ENCODE data around the gene CTR9.

CTR9 gene

DNA sequence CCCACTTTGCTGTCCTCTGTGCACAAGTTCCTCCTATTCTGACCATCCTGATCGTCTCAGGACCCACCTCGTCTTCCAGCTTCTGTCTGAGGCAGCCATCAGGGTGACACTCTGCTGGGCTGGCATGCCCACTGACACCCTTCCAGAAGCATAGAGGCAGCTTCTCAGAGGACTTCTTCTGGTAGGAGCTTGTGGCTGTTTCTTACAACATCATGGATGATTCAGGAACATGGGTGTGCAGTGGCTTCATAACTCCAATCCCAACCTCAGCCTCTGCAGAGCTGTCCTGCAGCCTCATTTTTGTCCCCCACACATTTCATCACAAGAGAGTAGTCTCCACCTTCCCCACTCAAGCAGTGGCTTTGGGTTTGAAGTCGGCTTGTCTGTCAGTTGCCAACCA lies 20.9 kb upstream of the CTR9 start:
- no peaks in the 10 kb centered on the region for H3K79me2 ChIP-seq (ENCODE audit: low read length)
- peaks cover 11% of the 10 kb centered on the region for H3K27me3 ChIP-seq (ENCODE audit: low read depth, low read length)
- no peak overlapping the region for H3K9ac ChIP-seq (ENCODE audit: low read length)
- no peaks in the 10 kb centered on the region for H3K36me3 ChIP-seq (replicated peaks; ENCODE audit: low read depth, low read length)
- H4K20me1 ChIP-seq (ENCODE audit: insufficient read depth, low read length), result no peaks in the 10 kb centered on the region
- H2AFZ ChIP-seq (ENCODE audit: low read depth, low read length), result no peak overlapping the region
- peaks cover 7% of the 10 kb centered on the region for H3K4me1 ChIP-seq (ENCODE audit: low read length)
- no peak overlapping the region for H3K4me2 ChIP-seq (ENCODE audit: low read length)
- H3K9me3 ChIP-seq (ENCODE audit: insufficient read depth, low read length), result no peaks in the 10 kb centered on the region
- no peak overlapping the region for H3K4me3 ChIP-seq (ENCODE audit: low read length)
- TF ChIP-seq CTCF (IDR thresholded peaks at IDR 0.05; ENCODE audit: low read depth, low read length) (no peak), EZH2phosphoT487 (IDR thresholded peaks at IDR 0.05; ENCODE audit: low read depth) (no peak)
- H3K27ac ChIP-seq (ENCODE audit: low read length), result no peak overlapping the region

DNA sequence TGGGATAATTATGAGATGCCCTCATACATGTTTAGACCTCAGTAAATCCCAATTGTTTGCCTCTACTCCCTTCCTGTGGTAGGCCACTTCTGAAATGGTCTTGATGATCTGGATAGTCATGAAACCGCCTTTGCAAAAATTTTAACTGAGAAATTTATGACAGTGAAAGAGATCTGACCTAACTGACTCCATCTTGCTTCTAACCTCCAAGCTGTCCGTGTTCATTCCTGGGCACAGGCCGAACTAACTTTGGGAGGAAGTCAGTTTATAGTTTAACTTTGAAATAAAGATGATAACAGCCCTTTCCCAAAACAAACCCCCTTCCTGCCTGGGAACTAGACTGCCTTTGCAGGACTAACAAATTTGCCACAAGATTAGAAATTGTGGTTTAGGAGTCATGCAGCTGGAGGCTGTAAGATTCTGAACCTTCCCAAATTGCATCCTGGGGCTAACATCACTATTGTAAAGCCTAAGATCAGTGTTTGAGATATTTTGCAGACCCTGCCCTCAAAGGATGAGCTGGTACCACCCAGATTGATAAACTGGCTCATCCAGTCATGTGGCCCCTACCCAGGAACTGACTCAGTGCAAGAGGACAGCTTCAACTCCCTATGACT lies 19.9 kb upstream of the CTR9 start:
- Histone ChIP-seq H2AFZ (ENCODE audit: low read depth, low read length) (no peak overlapping the region), H3K4me2 (ENCODE audit: low read length) (no peak overlapping the region), H3K4me3 (ENCODE audit: low read length) (no peak overlapping the region), H3K9ac (ENCODE audit: low read length) (no peak overlapping the region), H3K27ac (ENCODE audit: low read length) (no peak overlapping the region), H3K4me1 (ENCODE audit: low read length) (peaks cover 6% of the 10 kb centered on the region), H3K9me3 (ENCODE audit: insufficient read depth, low read length) (no peaks in the 10 kb centered on the region), H4K20me1 (ENCODE audit: insufficient read depth, low read length) (no peaks in the 10 kb centered on the region), H3K27me3 (ENCODE audit: low read depth, low read length) (peaks cover 11% of the 10 kb centered on the region), H3K79me2 (ENCODE audit: low read length) (no peaks in the 10 kb centered on the region), H3K36me3 (replicated peaks; ENCODE audit: low read depth, low read length) (no peaks in the 10 kb centered on the region)
- TF ChIP-seq EZH2phosphoT487 (IDR thresholded peaks at IDR 0.05; ENCODE audit: low read depth) (no peak), CTCF (IDR thresholded peaks at IDR 0.05; ENCODE audit: low read depth, low read length) (no peak)

- Histone ChIP-seq H3K4me1 (ENCODE audit: low read length) (peaks cover 5% of the 10 kb centered on the region; the same call in 1 of the 2 replicates), H3K27ac (ENCODE audit: low read length) (no peak overlapping the region), H4K20me1 (ENCODE audit: insufficient read depth, low read length) (no peaks in the 10 kb centered on the region), H3K4me3 (ENCODE audit: low read length) (peak overlapping the region; percentile 75), H3K36me3 (replicated peaks; ENCODE audit: low read depth, low read length) (no peaks in the 10 kb centered on the region), H3K9ac (ENCODE audit: low read length) (peak overlapping the region; percentile 53), H2AFZ (ENCODE audit: low read depth, low read length) (peak overlapping the region; percentile 74), H3K79me2 (ENCODE audit: low read length) (no peaks in the 10 kb centered on the region), H3K4me2 (ENCODE audit: low read length) (peak overlapping the region; percentile 86), H3K27me3 (ENCODE audit: low read depth, low read length) (no peaks in the 10 kb centered on the region), H3K9me3 (ENCODE audit: insufficient read depth, low read length) (no peaks in the 10 kb centered on the region)
- TF ChIP-seq EZH2phosphoT487 (IDR thresholded peaks at IDR 0.05; ENCODE audit: low read depth) (no peak), CTCF (IDR thresholded peaks at IDR 0.05; ENCODE audit: low read depth, low read length) (peak; percentile 96)
Observed at GRCh38 chr11:10735481-10736475, 15.3 kb upstream of the CTR9 start.

Measured in OCI-LY3 (cell line).